UCSD-AML1 (cell line): Measurements from ENCODE around the gene ZNF185.

Experiments
- DNase-seq: peaks from one replicate; lab custom pipeline; 2025; ENCODE audit not compliant: unreplicated experiment; lab: John Stamatoyannopoulos, UW

The ZNF185 gene

GRCh38 chrX:152915541-152916241, 17.8 kb downstream of the ZNF185 start:
- DNase-seq = peak; percentile 52

- DNase-seq = peak; percentile 48
These were observed 20.1 kb downstream of the ZNF185 start for GRCh38 chrX:152917656-152918579.

GRCh38 chrX:152918707-152919106, 20.8 kb downstream of the ZNF185 start:
- peak; percentile 32 for DNase-seq

GRCh38 chrX:152923599-152923998, 25.7 kb downstream of the ZNF185 start:
- DNase-seq = no peak

- no peak for DNase-seq
These were observed 28.0 kb downstream of the ZNF185 start for GRCh38 chrX:152925835-152926234.

- DNase-seq = peak; percentile 50
These were observed 28.4 kb downstream of the ZNF185 start for GRCh38 chrX:152926279-152926678.

GRCh38 chrX:152926923-152927322, 29.1 kb downstream of the ZNF185 start:
- DNase-seq = no peak

GRCh38 chrX:152927858-152928760, 30.2 kb downstream of the ZNF185 start:
- no peak for DNase-seq

- no peak for DNase-seq
These were observed 31.0 kb downstream of the ZNF185 start for GRCh38 chrX:152928761-152929400.

- DNase-seq = no peak
These were observed 32.0 kb downstream of the ZNF185 start for GRCh38 chrX:152929898-152930297.

- no peak for DNase-seq
These were observed 32.6 kb downstream of the ZNF185 start for GRCh38 chrX:152930516-152930915.

GRCh38 chrX:152932144-152932543, 34.3 kb downstream of the ZNF185 start:
- DNase-seq = no peak

GRCh38 chrX:152932598-152933175, 34.8 kb downstream of the ZNF185 start:
- no peak for DNase-seq

- no peak for DNase-seq
These were observed 38.4 kb downstream of the ZNF185 start for GRCh38 chrX:152936306-152936705.

- DNase-seq = no peak
These were observed 39.4 kb downstream of the ZNF185 start for GRCh38 chrX:152937236-152937635.

GRCh38 chrX:152941328-152942076, 43.6 kb downstream of the ZNF185 start:
- peak; percentile 90 for DNase-seq

GRCh38 chrX:152942077-152942442, 44.2 kb downstream of the ZNF185 start:
- DNase-seq = no peak

GRCh38 chrX:152943826-152944225, 46.0 kb downstream of the ZNF185 start:
- DNase-seq = no peak
